GM18858 (cell line): Measurements from ENCODE around the gene PPP2R3B.
"Not testable (repeated sequence)": the region's sequence is repeated elsewhere in the genome, so short reads cannot be mapped to it uniquely, and the experiment has no call there.

ENCODE experiments used
- ATAC-seq: cut with Tn5 transposase; IDR thresholded peaks from one replicate; pipeline ENCODE4 v1.9.1; 2021; ENCODE audit not compliant: unreplicated experiment

The PPP2R3B gene

DNA sequence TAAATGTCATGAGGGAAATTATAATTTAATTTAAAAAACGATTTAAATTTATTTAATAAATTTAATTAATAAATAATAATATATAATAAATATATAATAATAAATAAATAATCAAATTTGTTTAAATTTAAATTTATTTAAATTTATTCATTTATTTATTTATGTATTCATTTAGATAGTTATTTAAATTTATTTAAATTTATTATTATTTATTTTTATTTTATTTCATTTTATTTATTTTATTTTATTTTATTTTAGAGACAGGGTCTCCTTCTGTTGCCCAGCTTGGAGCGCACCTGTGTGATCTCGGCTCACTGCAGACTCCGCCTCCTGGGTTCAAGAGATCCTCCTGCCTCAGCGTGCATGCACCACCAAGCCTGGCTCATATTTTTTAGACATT lies 18.4 kb upstream of the PPP2R3B start:
- ATAC-seq = no peak

DNA sequence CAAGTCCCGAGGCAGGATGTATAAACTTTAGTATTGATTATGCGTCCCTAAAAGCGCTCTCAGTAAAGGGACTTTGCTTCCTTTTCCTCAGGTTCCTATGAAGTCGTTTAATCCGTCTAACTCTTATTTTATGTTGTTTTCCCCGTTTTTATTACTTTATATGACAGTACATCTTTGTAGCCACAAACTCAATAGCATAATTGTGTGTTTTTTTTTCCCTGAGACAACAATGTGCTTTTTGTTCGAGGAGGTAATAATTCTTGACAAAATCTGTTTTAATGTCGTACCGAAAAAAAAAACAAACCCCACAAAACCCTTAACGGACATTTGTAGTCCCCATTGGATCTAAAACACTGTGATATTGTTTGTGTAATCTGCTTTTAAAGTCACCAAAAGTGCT lies 17.9 kb upstream of the PPP2R3B start:
- no peak for ATAC-seq

DNA sequence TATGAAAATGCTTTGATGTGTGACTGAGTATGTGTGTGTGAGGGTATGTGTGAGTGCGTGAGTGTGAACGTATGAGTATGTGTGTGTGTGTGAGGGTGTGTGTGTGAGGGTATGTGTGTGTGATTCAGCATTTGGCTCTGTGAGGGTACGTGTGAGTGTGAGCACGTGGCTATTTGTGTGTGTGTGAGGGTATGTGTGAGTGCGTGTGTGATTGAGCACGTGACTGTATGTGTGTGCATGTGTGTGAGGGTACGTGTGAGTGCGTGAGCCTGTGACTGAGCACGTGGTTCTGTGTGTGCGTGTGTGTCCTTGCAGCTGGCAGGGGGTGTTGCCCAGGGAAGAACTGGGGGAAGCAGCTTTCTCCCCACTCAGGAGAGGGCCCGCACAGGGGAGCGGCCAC lies 16.1 kb upstream of the PPP2R3B start:
- ATAC-seq = no peak

DNA sequence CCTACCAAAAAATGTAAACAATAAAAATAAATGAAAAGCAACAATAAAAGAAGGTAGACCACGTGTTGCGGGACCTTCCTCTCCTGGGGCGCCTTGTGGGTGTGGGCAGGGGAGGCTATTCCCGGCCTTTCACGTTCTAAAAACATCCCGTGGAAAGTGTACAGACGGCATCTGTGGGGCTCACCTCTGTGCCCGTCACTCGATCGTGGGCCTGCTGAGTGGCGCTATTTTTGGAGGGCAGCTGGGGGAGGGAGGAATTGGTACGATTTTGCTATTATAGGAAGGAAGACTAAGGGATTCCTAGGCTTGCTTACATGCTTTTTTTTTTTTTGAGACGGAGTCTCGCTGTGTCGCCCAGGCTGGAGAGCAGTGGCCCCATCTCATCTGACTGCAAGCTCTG lies 13.6 kb upstream of the PPP2R3B start:
- no peak for ATAC-seq

DNA sequence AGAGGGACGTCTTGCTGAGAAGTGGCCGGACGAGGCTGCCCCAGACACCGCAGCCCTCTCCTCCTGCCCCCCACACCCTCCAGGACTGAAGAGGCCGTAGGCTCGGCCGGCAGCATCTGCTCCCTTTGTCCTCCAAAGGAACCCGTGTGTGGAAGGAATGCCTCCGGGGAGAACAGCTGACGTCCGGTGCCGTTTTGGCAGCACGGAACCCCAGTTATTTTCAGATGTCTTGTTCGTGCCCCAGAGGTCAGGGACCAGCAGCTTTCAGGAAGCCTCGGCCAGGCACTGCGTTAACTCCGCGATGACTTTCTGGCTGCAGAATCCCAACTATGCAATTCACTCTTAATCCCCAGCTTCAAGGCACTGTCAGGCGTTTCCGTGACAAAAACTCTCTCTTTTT lies 10.9 kb upstream of the PPP2R3B start:
- no peak for ATAC-seq

DNA sequence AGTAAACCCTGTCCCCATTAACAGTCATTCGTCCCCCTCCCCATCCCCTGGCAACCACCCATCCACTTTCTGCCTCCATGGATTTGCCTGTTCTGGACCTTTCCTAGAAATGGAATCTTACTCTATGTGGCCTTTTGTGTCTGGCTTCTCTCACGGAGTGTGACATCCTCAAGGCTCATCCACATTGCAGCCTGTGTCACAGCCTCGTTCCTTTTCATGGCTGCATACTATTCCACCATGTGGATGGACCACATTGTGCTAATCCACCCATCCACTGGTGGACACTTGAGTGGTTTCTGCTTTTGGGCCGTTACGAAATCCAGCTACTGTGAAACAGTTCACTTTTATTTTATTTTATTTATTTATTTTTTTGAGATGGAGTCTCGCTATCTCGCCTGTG lies 8.1 kb upstream of the PPP2R3B start:
- ATAC-seq = no peak

DNA sequence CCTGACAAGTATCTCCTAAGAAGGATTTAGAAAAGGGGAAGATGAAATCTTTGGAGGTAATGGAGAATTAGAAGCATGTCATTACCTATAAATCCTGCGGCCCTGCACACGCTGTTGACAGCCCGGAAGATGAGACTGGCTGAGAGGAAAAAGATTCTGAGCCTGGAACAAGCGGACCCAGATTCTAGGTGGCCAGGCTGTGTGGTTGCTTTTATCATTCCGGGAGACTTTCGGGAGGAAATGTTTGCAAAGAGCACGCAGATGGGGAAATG lies 5.8 kb upstream of the PPP2R3B start:
- no peak for ATAC-seq

DNA sequence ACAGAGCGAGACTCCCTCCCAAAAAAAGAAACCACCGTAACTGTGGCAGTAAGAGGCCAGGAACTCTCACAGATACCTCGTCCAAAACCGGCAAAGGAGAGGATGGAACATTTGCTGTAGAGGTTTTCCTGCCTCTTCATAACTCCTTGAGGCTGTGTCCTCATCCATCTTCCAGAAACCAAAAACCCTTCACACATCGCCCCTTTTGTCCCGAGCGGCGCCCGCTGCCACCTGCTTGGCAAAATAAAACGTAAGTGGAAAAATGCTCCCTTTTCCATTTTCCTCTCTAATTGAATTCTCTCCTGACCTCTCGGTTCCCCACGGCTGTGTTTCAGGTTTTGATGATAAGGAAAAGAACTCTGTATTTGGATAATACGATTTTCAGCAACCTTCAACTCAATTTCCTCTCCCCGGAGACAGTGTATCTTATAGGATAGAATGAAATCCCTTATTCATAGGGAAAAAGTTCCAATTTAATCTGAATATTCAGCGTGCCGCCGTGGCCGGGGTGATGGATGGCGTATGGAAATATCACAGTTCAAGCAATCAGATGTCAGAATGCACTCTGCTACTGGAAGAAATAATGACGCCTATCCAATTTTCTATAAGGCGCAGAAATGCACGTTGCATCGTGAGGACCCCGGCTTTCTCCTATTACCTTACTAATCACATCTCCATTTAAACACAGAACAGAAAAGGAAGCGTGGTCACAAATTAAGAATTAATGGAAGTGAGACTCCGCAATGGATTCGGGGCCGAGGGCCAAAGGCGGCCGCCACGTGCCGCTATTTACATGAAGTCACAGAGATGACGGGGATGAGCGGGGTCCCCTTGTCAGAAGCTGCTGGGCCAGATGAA lies 5.2 kb upstream of the PPP2R3B start:
- no peak for ATAC-seq

DNA sequence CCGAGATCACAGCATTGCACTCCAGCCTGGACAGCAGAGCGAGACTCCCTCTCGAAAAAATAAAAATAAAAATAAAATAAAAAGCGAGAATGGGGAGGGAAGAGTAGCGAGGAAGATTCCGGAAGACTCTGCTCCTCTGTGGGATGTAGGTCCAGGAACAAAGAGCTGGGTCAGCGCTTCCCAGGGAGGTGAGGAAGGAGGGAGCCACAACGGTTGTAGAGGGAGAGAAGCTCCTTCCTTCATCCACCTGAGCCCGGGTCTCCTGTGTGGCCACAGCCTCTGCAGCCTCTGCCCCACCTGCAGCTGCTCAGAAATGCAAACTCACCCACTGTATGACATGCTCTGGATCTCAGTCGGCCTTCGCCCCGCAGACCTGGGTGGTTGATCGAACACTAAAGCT lies 3.8 kb upstream of the PPP2R3B start:
- ATAC-seq = no peak

DNA sequence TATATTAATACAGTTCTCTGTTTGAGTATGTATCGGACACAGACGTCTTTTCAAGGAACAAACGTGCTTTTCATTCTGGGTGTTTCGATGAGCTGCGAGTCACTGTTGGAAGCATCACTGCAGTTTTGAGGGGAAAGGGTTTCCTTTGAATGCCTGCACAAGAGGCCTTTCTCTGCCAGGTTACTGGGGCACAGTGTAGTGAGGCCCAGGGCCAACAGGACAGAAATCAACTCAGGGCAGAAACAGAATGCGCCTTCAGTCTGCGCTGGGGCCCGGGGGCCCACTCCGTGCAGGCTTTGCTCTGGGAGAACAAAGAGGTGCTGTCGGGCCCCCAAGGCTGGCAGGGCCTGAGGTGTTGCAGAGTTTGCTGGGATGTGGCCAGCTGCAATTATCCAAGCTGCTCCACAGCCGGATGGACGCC lies 2.3 kb upstream of the PPP2R3B start:
- ATAC-seq = no peak

DNA sequence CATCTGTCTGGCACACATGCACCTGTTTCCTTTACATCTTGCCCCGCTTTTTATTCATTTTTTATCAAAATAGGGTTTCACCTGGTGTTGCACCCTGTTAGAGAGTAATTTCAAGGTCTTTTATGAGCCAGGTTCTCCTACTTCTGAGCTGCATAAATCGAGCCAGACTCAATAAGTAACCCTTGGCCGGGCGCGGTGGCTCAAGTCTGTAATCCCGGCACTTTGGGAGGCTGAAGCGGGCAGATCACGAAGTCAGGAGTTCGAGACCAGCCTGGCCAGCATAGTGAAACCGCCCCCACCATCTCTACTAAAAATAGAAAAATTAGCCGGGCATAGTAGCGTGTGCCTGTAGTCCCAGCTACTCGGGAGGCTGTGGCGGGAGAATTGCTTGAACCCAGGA lies 1.0 kb upstream of the PPP2R3B start:
- no peak for ATAC-seq

DNA sequence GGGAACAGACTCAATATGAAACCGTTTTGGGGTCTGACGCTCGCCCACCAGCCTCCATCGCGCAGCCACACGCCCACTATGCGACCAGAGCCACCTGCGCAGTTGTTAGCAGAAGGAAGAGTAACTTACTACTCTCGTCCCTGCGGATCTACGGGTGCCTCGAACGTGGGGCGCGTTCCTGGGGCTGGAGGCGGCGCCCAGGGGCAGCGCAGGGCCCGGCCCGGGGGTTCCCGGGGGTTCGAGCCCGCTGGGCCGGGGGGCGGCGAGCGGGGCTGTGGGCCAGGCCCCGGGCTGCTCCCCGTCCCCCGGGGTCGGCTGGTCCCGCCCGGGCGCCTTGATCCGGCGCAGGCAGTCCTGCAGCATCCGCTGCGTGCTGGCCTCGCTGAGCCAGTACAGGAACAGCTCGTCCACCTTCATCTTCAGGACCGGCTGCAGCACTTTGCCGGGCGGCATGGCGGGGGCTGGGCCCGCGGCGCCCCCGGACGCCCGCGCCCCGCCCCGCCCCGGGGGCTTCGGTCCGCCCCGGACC lies 404 bp downstream of the PPP2R3B start:
- ATAC-seq = peak; percentile 26

DNA sequence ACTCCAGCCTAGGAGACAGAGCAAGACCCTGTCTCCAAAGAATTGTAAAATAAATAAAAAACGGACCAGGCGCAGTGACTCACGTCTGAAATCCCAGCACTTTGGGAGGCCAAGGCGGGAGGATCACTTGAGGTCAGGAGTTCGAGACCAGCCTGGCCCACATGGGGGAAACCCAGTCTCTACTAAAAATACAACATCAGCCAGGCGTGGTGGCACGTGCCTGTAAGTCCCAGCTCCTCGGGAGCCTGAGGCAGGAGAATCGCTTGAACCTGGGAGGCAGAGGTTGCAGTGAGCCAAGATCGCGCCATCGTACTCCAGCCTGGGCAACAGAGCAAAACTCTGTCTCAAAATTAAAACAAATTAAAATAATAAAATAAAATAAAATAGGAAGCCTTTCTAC lies 971 bp downstream of the PPP2R3B start:
- ATAC-seq = not testable (repeated sequence)

DNA sequence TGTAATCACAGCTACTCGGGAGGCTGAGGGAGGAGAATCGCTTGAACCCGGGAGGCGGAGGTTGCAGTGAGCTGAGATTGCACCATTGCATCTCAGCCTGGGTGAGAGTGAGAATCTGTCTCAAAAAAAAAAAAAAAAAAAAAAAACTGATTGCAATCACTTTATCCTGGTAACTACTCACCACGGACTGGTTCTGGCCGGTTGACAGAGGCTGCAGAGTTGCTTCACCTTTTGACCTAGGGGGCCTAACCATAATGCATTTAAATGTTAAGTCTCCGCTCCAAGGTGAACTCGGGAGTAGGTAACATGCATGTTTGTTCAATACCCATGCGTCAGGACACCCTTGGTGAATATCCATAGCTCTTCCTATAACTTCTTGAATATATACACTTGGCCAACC lies 1.8 kb downstream of the PPP2R3B start:
- no peak for ATAC-seq

DNA sequence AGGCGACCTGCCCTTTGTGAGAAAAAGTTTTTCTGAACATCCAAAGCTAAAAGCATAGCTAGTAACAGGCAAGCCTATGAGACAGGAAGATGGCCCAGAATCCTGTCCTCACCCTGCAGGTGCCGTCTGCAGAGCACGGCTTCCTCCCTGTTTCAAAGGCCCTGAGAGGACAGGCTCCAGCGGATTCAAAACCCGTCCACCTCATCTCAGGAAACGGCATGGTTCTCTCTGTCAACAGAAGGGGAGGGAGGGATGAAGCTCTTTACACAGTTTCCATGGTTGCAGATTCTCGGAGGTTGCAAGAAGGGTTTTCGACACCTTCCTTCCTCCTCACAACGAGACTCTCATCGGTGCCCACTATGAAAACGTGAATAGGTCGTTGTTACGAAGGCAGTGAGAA lies 8.3 kb downstream of the PPP2R3B start:
- no peak for ATAC-seq

DNA sequence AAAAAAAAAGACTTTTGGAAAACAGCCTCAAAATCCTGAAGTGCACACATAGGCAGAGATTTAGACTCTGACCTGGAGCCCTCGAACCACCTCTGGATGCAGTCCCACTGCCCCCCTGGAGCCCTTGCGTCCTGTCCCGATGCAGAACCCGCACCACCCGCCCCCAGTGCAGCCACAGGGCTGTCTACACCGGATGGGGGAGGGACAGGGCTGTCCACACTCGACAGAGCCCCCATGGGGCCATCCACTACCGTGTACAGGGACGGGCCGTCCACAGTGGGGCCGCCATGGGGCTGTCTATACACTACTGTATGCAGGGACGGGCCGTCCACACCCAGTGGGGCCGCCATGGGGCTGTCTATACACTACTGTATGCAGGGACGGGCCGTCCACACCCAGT lies 10.5 kb downstream of the PPP2R3B start:
- ATAC-seq = not testable (repeated sequence)

DNA sequence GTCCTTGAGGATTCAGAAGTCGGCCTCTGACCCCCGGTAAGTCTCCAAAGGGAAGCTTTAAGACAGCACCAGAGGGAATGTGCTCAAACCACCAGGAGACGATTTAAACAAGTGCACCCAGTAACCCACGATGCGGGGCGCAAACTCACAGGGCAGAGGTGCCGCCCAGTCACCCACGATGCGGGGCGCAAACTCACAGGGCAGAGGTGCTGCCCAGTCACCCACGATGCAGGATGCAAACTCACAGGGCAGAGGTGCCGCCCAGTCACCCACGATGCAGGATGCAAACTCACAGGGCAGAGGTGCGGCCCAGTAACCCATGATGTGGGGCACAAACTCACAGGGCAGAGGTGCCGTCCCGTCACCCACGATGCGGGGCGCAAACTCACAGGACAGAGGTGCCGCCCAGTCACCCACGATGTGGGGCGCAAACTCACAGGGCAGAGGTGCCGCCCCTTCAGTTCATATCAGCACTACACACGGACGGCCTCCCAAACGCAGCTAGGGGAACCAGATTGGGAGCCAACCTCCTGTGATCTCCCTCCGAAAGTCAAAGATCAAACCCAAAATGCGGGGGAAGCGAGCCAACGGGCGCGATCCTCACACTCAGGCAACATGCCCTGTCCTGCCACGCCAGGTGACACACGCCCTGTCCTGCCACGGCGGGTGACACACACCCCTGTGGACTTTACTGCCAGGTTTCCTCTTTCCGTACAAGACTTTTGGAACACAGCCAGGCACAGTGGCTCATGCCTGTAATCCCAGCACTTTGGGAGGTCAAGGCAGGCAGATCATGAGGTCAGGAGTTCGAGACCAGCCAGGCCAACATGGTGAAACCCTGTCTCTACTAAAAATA lies 11.3 kb downstream of the PPP2R3B start:
- no peak for ATAC-seq

DNA sequence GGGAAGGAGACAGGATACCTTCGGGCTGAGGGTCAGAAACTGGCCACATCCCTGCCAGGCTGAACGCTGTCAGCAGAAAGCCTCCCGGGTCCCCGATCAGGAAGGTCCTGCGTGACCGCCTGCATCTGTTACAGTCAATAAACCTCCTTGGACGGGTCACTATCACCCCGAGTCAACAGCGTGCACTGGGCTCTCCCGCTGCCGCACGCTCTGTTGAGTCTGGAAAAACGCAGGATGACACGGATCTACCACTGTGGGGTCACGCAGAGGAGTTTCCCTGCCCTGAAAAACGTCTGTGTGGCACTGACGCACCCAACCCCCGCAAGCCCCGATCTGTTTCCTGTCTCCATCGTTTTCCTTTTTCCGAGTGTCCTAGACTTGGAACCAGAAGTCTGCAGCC lies 12.1 kb downstream of the PPP2R3B start:
- ATAC-seq = no peak

DNA sequence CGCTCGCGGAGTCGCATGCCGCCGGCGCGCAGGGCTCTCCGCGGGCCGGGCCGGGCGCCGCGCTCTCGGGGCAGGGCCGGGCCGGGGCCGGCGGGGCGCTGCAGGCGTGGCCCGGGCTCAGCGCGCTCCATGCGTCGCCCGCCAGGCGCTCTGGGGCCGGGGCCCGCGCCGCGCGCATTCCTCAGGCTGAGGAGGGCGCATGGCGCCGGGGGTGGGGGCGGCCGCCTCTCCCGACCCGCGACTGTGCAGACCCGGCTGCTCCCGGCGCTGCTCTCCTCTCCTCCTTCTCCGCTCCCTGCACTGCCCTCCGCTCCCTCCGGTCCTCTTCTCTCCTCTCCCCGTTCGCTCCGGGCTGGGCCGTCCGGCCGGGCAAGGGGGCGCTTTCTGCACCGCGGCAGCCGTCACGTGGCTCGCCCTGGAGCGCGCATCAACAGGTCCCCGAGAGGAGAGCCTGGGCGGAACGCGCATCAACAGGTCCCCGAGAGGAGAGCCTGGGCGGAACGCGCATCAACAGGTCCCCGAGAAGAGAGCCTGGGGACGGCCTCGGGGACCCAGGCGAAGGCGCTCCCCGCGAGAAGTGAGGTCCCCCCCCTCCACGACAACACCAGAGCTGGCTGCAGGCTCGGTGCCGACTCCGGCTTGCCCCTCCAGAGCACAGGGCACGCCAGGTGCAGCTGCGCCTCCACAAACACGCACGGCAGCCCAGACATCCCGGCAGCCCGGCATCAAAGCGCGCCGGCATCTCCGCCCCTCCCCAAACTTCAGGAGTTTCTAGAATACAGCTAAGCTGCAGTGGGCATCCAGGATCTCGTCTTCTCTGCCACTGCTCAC lies 12.9 kb downstream of the PPP2R3B start:
- ATAC-seq = no peak

DNA sequence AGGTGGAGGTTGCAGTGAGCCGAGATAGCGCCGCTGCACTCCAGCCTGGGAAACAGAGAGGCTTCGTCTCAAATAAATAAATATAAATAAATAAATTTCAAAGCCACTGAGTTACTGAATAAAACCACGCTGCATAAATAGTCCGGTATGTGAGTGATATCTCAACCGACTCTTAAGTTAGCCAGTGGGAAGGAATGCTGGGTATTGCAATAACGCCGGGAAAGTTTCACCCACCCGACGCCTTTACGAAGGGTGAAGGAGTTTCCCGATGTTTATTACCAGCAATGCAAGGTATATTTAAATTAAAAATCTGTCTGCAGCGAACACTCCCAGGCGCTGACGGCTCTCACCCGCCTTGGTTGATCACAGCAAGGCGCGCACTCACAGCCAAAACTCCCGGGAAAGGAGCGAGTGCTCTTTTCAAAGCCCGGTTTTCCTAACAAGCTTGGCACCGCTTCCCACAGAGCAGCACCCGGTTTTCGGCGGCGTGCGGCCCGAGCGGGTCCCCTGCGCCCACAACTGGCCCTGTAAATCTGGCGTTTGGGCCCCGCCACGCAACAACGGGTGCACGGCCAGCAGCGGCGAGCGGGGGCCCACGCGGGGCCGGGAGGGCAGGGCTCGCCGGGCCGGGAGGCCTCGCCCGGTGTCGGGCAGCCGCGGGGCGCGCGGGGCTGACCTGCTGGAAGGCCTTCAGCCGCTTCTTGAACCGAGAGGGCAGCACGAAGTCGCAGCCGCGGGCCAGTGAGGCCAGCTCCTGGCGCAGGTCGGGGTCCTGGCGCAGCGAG lies 13.7 kb downstream of the PPP2R3B start:
- ATAC-seq = no peak

DNA sequence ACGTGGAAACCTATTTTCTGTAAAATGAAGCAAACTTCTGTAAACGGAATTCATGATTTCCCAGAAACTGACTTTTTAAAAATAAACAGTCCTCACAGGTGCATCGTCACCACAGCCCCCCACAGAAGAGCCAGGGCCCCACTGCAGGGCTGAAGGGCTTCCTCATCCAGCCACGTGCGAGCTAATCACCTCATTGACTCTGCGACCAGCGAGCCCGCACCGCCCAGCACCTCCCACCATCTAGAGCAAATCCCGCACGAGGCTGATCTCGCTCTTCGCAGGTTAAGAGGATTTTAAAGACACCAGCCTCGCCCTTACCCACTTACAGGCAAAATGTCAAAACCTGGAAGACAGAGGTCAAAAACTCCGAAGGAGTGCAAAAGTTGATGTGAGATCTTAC lies 14.8 kb downstream of the PPP2R3B start:
- ATAC-seq = no peak
